Pancreas (tissue), 10 donors: ENCODE results near the gene AKAP10. TPM values are rescaled to one million over a fixed set of nuclear protein-coding genes. Genes with fewer than 3 reads are reported as not detected.

Experiments used
- ATAC-seq, 4 donors: fragments of 200-7000 bp; cut with Tn5 transposase; one replicate each; pipeline versions ENCODE4 v1.8.0 to v1.9.1; 2020; ENCODE audit warnings: mild to moderate bottlenecking in 4 of 4, moderate library complexity in 4 of 4
- DNase-seq, 6 donors: peaks; one replicate each; pipeline ENCODE4 v3.0.0-alpha.2; 2020
- FAIRE-seq: peaks from 2 replicates; lab custom pipeline; 2012; peaks lifted over from hg19 to GRCh38; lab: Jason Lieb, UNC
- H3K27ac ChIP-seq, 4 donors: fragments of 200-600 bp; sonication (generic); 1 replicate in 3 of 4; 2 replicates in 1 of 4; pipeline versions ENCODE4 v1.5.0 to v1.8.0; 2020
- H3K27me3 ChIP-seq, 4 donors: fragments of 200-600 bp; one replicate each; pipeline ENCODE4 v1.8.0; 2021
- H3K36me3 ChIP-seq, 3 donors: fragments of 200-600 bp; sonication (generic) in 1 of 3; one replicate each; pipeline versions ENCODE4 v1.5.0 to v1.8.0; 2020 to 2021
- H3K4me1 ChIP-seq, 3 donors: fragments of 200-600 bp; one replicate each; pipeline ENCODE4 v1.8.0; 2021
- H3K4me3 ChIP-seq, 4 donors: fragments of 200-600 bp; sonication (generic) in 2 of 4; one replicate each; pipeline versions ENCODE4 v1.5.0 to v1.8.0; 2020 to 2021
- H3K9me3 ChIP-seq, 4 donors: fragments of 200-600 bp; one replicate each; pipeline ENCODE4 v1.8.0; 2021
- CTCF ChIP-seq, 4 donors: fragments of 200-600 bp; sonication (generic) in 3 of 4; IDR thresholded peaks; one replicate each; pipeline versions ENCODE4 v1.5.0 to v1.8.0; 2021; ENCODE audit warnings: antibody characterized with exemption in 4 of 4
- WGBS, 2 donors: extraction: QIAGEN DNeasy Blood & Tissue Kit; methylation state at CpG; one replicate each; pipeline ENCODE4 v1.1.7; 2013; 5-methylcytosine and 5-hydroxymethylcytosine counted together
- intact Hi-C, 3 donors: fragments of 100-400 bp; cut with DNase I; formaldehyde crosslinking; loops; one replicate each; pipeline versions ENCODE4 v1.11.1 to v1.14.2; 2022
- polyA plus RNA-seq, 2 donors: library from polyadenylated mRNA; stranded (reverse); fragments of 200-250 nt; gene quantifications; one replicate each; pipeline ENCODE4 v1.2.3, GENCODE V29; 2013
- total RNA-seq, 6 donors: library from RNA; stranded (reverse); fragmentation: NEBNext Ultra II Directional in 4 of 6; extraction: Animal tissue kit (Norgen Biotek cat#: 25700) in 4 of 6; gene quantifications; one replicate each; pipeline versions ENCODE4 v1.2.1 to v1.2.4, GENCODE V29; 2021 to 2023
- donor health status: healthy with polysubstance abuse.
- donor health status: DM: no; HTN: no; CAD: no; lungs with moderate emphysema.
- donor health status: DM: no; HTN: no; CAD: no.
- donor health status: control.
- donor health status: control.
- donor health status: Bipolar disorder and iron deficiency.
- donor health status: DM: yes; HTN: yes; CAD: no.
- donor health status: DM: no; HTN: no; CAD: no.
- donor health status: DM: no; HTN: no; CAD: no.
- donor health status: DM: yes; HTN: yes; CAD: no.

Gene AKAP10
- total and polyA plus RNA-seq, 8 donors = 4.0 to 25.5 (median 11.8) TPM

DNA sequence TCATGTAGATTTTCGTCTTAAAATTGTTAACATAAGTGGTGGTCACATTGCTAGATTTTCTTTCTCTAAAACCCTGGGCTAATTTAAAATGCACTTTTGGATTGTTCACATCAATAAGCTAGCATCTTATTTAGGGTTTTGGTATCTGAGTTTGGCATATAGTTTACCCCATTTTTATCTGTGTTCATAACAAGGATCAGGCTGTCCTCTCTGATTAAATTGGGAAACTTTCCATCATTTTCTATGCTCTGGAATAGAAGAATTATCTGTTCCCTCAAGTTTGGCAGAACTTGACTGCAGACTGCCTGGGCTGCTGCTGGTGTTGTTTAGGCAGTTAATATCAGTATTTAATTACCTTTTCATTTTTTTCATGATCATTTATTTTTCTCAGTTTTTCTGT is 33.3 kb upstream of the AKAP10 start:
- intact Hi-C loops = no loop called here
- Histone ChIP-seq H3K4me1 (no peaks in the 10 kb centered on the region), H3K36me3 (no peaks in the 10 kb centered on the region), H3K27ac (no peak overlapping the region), H3K4me3 (no peak overlapping the region), H3K9me3 (no peaks in the 10 kb centered on the region), H3K27me3 (peaks cover 0 to 14% (median 0%) of the 10 kb centered on the region in 4 donors)
- DNase-seq (no peak), FAIRE-seq (no peak), ATAC-seq (no peak)
- TF ChIP-seq CTCF (IDR thresholded peaks at IDR 0.05) = no peak
- 46 to 47% methylated on average over 1 of the region's 1 CpG for WGBS, 2 donors

DNA sequence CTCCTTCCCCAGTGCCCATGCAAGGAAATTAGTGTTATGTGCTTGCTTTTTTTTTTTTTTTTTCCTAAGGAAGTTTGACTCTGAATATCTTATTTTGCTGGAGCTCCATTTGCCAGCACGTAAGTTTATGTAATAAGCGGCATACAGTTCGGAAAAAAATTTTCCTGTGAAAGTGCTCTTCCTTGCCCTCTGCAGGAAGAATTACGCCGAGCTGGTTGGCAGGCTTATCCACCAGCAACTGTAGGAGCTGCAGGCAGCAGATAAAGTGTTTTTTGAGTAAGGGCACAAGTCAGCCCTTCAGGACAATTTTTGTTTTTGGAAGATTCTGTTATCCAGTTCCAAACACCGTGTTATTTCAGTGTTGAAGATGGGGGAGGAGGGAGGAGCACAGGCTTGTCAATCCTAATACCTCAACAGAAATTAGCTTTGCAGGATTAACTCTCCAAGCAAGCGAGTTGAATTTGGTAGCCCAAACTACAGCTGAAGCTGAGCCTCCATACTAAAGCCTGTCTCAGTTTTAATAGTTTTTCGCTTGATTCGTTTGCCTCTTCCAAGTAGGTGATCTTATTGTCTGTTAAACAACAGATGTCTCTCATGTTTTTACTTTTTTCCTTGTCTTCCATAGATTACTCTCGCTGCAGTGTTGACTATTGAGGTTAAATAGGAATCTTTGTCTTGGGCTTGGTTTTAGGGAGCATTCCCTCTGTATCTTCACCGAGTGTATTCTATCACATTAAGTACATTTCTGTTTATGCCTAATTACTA is 32.7 kb upstream of the AKAP10 start:
- Histone ChIP-seq H3K27ac (peak overlapping the region in 1 of 4 donors; percentile 11), H3K36me3 (no peaks in the 10 kb centered on the region), H3K27me3 (peaks cover 0 to 14% (median 0%) of the 10 kb centered on the region in 4 donors), H3K4me1 (no peaks in the 10 kb centered on the region), H3K9me3 (no peaks in the 10 kb centered on the region), H3K4me3 (peak overlapping the region; percentile 42 to 73 (median 65))
- ATAC-seq = peak; percentile 69 to 79 (median 74)
- TF ChIP-seq CTCF (IDR thresholded peaks at IDR 0.05) = peak in 3 of 4 donors; percentile 11 to 21 (median 19)
- intact Hi-C loops = no loop called here
- WGBS, 2 donors = 17 to 19% methylated on average over 11 of the region's 11 CpGs
- peak in 4 of 6 donors; percentile 23 to 58 (median 42) for DNase-seq
- FAIRE-seq = no peak

GRCh38 chr17:20009302-20010098 is 31.9 kb upstream of the AKAP10 start, which contains the start of gene SPECC1:
TSS of gene SPECC1 (plus strand) at chr17:20009359. CDS start at chr17:20096652, 87,293 bp downstream.
- Histone ChIP-seq H3K9me3 (no peaks in the 10 kb centered on the region), H3K27me3 (peaks cover 0 to 14% (median 0%) of the 10 kb centered on the region in 4 donors), H3K27ac (peak within 1 kb of the TSS in 1 of 4 donors; percentile 11), H3K4me1 (no peaks in the 10 kb centered on the region), H3K4me3 (peak within 1 kb of the TSS; percentile 42 to 73 (median 65)), H3K36me3 (no peaks in the 10 kb centered on the region)
- FAIRE-seq (no peak), ATAC-seq (peak; percentile 45 to 99 (median 98)), DNase-seq (peak; percentile 20 to 95 (median 83))
- intact Hi-C loops = loop anchor here in 1 of 3 donors (10.0 kb wide), 1 partner anchor 95 kb away; no protein-coding TSS in a partner anchor
- WGBS, 2 donors = 0 to 1% methylated on average over 74 to 96 of the region's 96 CpGs
- TF ChIP-seq CTCF (IDR thresholded peaks at IDR 0.05) = peak; percentile 98 to 99 (median 99)

- FAIRE-seq (no peak), DNase-seq (peak in 1 of 6 donors; percentile 61), ATAC-seq (peak in 3 of 4 donors; percentile 29 to 97 (median 47))
- TF ChIP-seq CTCF (IDR thresholded peaks at IDR 0.05) = no peak
- WGBS, 2 donors = 0 to 1% methylated on average over 18 of the region's 18 CpGs
- Histone ChIP-seq H3K9me3 (no peaks in the 10 kb centered on the region), H3K36me3 (no peaks in the 10 kb centered on the region), H3K27me3 (peaks cover 0 to 14% (median 0%) of the 10 kb centered on the region in 4 donors), H3K4me3 (peak overlapping the region; percentile 42 to 73 (median 65)), H3K27ac (no peak overlapping the region), H3K4me1 (no peaks in the 10 kb centered on the region)
- intact Hi-C loops = loop anchor here in 1 of 3 donors (10.0 kb wide), 1 partner anchor 96 kb away; no protein-coding TSS in a partner anchor
Observed at GRCh38 chr17:20009052-20009301, 31.3 kb upstream of the AKAP10 start.
